ENCODE results near the gene ZBED6. TPM values are rescaled to one million over a fixed set of nuclear protein-coding genes. Genes with fewer than 3 reads are reported as not detected.

The ZBED6 gene
- total RNA-seq, 2 experiments from 2014 or later, result 12.2 to 32.1 TPM

DNA sequence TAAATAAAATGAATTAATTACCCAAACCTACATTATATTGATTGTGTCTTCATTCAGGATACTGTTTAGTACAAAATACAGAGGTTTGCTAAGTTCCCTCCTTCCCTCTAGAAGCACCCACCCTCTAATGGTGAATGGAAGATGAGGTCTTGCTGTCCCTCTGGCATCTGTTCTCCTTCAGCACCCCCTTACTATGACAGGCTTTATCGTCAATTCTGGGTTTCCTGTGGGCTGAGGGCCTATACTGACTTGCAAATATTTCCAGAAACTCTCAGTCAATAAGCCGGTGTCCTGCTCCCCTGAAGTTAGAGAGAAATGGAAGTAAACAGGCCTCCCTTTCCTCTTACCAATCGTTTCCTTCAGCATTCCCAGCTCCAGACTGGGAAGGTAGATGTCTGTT lies 17.3 kb upstream of the ZBED6 start:
- no peak overlapping the region for H3K27ac ChIP-seq (ENCODE audit: low read depth, low read length, poor library complexity, severe bottlenecking)
- no peaks in the 10 kb centered on the region for H4K20me1 ChIP-seq (ENCODE audit: insufficient read depth, low read length)
- no peaks in the 10 kb centered on the region for H3K79me2 ChIP-seq (ENCODE audit: insufficient read depth, low read depth, low read length)
- no TSS peak for BruUV-seq (replicated peaks)
- no peak overlapping the region for H2AFZ ChIP-seq (ENCODE audit: low read length)
- H3K4me2 ChIP-seq (ENCODE audit: low read length), result no peak overlapping the region
- TF ChIP-seq, protein P1, sequence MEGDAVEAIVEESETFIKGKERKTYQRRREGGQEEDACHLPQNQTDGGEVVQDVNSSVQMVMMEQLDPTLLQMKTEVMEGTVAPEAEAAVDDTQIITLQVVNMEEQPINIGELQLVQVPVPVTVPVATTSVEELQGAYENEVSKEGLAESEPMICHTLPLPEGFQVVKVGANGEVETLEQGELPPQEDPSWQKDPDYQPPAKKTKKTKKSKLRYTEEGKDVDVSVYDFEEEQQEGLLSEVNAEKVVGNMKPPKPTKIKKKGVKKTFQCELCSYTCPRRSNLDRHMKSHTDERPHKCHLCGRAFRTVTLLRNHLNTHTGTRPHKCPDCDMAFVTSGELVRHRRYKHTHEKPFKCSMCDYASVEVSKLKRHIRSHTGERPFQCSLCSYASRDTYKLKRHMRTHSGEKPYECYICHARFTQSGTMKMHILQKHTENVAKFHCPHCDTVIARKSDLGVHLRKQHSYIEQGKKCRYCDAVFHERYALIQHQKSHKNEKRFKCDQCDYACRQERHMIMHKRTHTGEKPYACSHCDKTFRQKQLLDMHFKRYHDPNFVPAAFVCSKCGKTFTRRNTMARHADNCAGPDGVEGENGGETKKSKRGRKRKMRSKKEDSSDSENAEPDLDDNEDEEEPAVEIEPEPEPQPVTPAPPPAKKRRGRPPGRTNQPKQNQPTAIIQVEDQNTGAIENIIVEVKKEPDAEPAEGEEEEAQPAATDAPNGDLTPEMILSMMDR (conservative IDR thresholded peaks at IDR 0.05; ENCODE audit: low read length), result no peak
- no peak for TF ChIP-seq EZH2phosphoT487 (IDR thresholded peaks at IDR 0.05; ENCODE audit: borderline replicate concordance, low read depth, low read length)
- POLR2A ChIA-PET, result interaction anchor here (3.9 kb wide), 1 partner anchor 13 kb away, joined by 19 read pairs; the partner anchor contains the start of gene LAX1
- no peak overlapping the region for H3K4me3 ChIP-seq (ENCODE audit: low read depth, low read length, poor library complexity, severe bottlenecking)
- CTCF ChIA-PET (ENCODE audit: unreplicated experiment), result no interaction called here
- intact Hi-C loops (cut with micrococcal nuclease; ENCODE audit: unreplicated experiment), result no loop called here
- no peak for DNase-seq (ENCODE audit: low spot score)
- H3K9me2 ChIP-seq (ENCODE audit: insufficient read depth, low read length), result no peaks in the 10 kb centered on the region
- peaks cover 6% of the 10 kb centered on the region for H3K4me1 ChIP-seq (ENCODE audit: insufficient read depth, low read length, poor library complexity, severe bottlenecking)
- H3K36me3 ChIP-seq (ENCODE audit: insufficient read depth, low read length), result peaks cover 52% of the 10 kb centered on the region
- no peaks in the 10 kb centered on the region for H3K9me3 ChIP-seq (ENCODE audit: low read length)

DNA sequence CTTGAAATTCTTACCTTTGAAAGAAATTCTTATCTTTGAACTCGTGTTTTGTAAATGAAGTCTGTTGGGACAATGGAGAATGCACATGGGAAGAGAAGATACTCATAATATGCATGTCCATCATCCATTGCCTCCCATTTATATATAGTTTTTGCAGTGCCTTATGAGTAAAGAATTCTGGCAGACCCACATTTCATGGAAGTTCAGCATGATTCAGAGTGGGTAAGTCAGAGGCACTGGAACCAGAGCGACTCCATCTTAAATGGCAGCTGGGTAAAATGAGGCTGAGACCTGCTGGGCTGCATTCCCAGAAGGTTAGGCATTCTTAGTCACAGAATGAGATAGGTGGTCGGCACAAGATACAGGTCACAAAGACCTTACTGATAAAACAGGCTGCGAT lies 16.6 kb upstream of the ZBED6 start:
- no peak overlapping the region for H3K4me3 ChIP-seq (ENCODE audit: low read depth, low read length, poor library complexity, severe bottlenecking)
- TF ChIP-seq EZH2phosphoT487 (IDR thresholded peaks at IDR 0.05; ENCODE audit: borderline replicate concordance, low read depth, low read length), result no peak
- TF ChIP-seq, protein P1 (conservative IDR thresholded peaks at IDR 0.05; ENCODE audit: low read length), result no peak
- H3K9me3 ChIP-seq (ENCODE audit: low read length), result no peaks in the 10 kb centered on the region
- no peaks in the 10 kb centered on the region for H3K9me2 ChIP-seq (ENCODE audit: insufficient read depth, low read length)
- intact Hi-C loops (cut with micrococcal nuclease; ENCODE audit: unreplicated experiment), result no loop called here
- POLR2A ChIA-PET, result no interaction called here
- peaks cover 46% of the 10 kb centered on the region for H3K36me3 ChIP-seq (ENCODE audit: insufficient read depth, low read length)
- no peaks in the 10 kb centered on the region for H4K20me1 ChIP-seq (ENCODE audit: insufficient read depth, low read length)
- no peaks in the 10 kb centered on the region for H3K79me2 ChIP-seq (ENCODE audit: insufficient read depth, low read depth, low read length)
- no TSS peak for BruUV-seq (replicated peaks)
- CTCF ChIA-PET (ENCODE audit: unreplicated experiment), result no interaction called here
- no peak overlapping the region for H3K4me2 ChIP-seq (ENCODE audit: low read length)
- DNase-seq (ENCODE audit: low spot score), result no peak
- no peak overlapping the region for H2AFZ ChIP-seq (ENCODE audit: low read length)
- peaks cover 6% of the 10 kb centered on the region for H3K4me1 ChIP-seq (ENCODE audit: insufficient read depth, low read length, poor library complexity, severe bottlenecking)
- H3K27ac ChIP-seq (ENCODE audit: low read depth, low read length, poor library complexity, severe bottlenecking), result no peak overlapping the region

DNA sequence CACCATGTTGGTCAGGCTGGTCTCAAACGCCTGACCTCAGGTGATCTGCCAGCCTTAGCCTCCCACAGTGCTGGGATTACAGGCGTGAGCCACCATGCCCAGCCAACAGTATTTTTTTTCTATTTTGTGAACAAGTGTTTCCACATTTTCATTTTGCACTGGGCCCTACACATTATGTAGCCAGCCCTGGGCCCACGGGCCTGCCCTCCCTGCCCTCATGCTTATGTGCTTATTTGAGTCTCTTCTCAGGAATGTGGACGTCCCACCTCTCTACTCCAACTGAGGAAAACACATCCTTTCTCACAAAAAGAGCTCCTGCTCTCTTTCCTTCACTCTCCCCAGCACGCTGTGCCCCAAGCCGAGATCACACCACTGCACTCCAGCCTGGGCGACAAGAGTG lies 13.5 kb upstream of the ZBED6 start:
- Histone ChIP-seq H4K20me1 (ENCODE audit: insufficient read depth, low read length) (no peaks in the 10 kb centered on the region), H3K4me1 (ENCODE audit: insufficient read depth, low read length, poor library complexity, severe bottlenecking) (no peaks in the 10 kb centered on the region), H3K36me3 (ENCODE audit: insufficient read depth, low read length) (peaks cover 17% of the 10 kb centered on the region), H3K9me2 (ENCODE audit: insufficient read depth, low read length) (no peaks in the 10 kb centered on the region), H3K9me3 (ENCODE audit: low read length) (no peaks in the 10 kb centered on the region), H3K4me2 (ENCODE audit: low read length) (no peak overlapping the region), H3K27ac (ENCODE audit: low read depth, low read length, poor library complexity, severe bottlenecking) (no peak overlapping the region), H3K79me2 (ENCODE audit: insufficient read depth, low read depth, low read length) (no peaks in the 10 kb centered on the region), H3K4me3 (ENCODE audit: low read depth, low read length, poor library complexity, severe bottlenecking) (no peak overlapping the region), H2AFZ (ENCODE audit: low read length) (no peak overlapping the region)
- no peak for DNase-seq (ENCODE audit: low spot score)
- POLR2A ChIA-PET, result interaction anchor here (0.6 kb wide), 1 partner anchor 14 kb away, joined by 3 read pairs; no protein-coding TSS in a partner anchor
- TF ChIP-seq, protein P1 (conservative IDR thresholded peaks at IDR 0.05; ENCODE audit: low read length), result no peak
- no peak for TF ChIP-seq EZH2phosphoT487 (IDR thresholded peaks at IDR 0.05; ENCODE audit: borderline replicate concordance, low read depth, low read length)
- intact Hi-C loops (cut with micrococcal nuclease; ENCODE audit: unreplicated experiment), result no loop called here
- CTCF ChIA-PET (ENCODE audit: unreplicated experiment), result no interaction called here
- no TSS peak for BruUV-seq (replicated peaks)

Measured in OCI-LY7 (cell line).